ENCODE results near the gene MTHFD1L.

DNA sequence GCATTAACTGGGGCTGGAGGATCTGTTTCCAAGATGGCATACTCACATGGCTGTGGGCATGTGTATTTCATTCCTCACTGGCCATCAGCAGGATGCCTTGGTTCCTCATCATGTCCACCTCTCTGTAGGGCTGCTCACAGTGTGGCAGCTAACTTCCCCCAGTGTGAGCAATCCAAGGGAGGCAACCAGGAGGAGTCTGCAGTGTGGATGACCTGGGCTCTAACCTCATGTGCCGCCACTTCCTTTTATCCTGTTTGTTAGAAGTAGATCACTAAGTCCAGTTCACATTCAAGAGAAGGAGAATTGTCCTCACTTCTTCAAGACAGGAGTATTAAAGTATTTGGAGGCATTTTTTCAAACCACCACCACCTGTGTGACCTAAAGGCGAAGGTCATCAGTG is 54.4 kb downstream of the MTHFD1L start:
- no peak for TF ChIP-seq POLR2A (IDR thresholded peaks at IDR 0.05)
- TF ChIP-seq, protein P1, sequence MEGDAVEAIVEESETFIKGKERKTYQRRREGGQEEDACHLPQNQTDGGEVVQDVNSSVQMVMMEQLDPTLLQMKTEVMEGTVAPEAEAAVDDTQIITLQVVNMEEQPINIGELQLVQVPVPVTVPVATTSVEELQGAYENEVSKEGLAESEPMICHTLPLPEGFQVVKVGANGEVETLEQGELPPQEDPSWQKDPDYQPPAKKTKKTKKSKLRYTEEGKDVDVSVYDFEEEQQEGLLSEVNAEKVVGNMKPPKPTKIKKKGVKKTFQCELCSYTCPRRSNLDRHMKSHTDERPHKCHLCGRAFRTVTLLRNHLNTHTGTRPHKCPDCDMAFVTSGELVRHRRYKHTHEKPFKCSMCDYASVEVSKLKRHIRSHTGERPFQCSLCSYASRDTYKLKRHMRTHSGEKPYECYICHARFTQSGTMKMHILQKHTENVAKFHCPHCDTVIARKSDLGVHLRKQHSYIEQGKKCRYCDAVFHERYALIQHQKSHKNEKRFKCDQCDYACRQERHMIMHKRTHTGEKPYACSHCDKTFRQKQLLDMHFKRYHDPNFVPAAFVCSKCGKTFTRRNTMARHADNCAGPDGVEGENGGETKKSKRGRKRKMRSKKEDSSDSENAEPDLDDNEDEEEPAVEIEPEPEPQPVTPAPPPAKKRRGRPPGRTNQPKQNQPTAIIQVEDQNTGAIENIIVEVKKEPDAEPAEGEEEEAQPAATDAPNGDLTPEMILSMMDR (IDR thresholded peaks at IDR 0.05): no peak

Data from body of pancreas (tissue), 4 donors.